ENCODE results near the gene RTN4R. TPM values are rescaled to one million over a fixed set of nuclear protein-coding genes. Genes with fewer than 3 reads are reported as not detected.

The RTN4R gene
- total and polyA plus RNA-seq, 9 of the 15 experiments (the other 6 are each of a cell fraction or from before 2014, with no cell fraction given): 0.04 to 2.8 (median 1.4) TPM; not detected in 3

DNA sequence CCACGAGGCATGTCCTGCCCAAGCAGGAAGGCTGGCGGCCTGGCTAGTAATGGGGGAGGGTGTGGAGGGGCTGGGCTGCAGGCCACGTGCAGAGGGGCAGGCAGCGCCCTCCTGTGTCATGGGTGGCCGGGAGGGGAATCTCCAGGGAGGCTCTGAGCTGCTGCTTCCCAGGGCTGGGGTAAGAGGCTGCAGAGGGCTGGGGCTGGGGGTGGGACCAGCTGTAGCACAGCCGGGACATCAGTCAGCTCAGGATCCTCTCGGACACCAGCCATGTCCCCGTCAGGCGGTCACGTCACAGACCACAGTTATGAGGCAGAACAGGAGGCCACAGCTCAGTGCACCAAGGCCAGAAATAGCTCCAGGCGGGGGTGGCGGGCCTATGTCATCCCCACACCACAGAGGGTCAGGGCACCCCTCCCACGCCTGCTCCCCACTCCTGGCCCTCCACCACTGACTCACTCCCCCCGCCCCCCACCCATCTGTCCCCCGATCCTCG, 21.1 kb downstream of the RTN4R start (continued):
- TF ChIP-seq, protein P1, sequence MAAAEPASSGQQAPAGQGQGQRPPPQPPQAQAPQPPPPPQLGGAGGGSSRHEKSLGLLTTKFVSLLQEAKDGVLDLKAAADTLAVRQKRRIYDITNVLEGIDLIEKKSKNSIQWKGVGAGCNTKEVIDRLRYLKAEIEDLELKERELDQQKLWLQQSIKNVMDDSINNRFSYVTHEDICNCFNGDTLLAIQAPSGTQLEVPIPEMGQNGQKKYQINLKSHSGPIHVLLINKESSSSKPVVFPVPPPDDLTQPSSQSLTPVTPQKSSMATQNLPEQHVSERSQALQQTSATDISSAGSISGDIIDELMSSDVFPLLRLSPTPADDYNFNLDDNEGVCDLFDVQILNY (CRISPR knock-in tag; IDR thresholded peaks at IDR 0.05): no peak
- TF ChIP-seq GTF2E2 (tag; IDR thresholded peaks at IDR 0.05): no peak
- TF ChIP-seq ZNF347 (CRISPR knock-in tag; IDR thresholded peaks at IDR 0.05; ENCODE audit: low read depth): no peak
- 0 out of 2 replicates have a peak, but pooled peaks have one; percentile 5 for TF ChIP-seq JUN (IDR thresholded peaks at IDR 0.05; ENCODE audit: borderline replicate concordance, low read depth, low read length)
- TF ChIP-seq JUN (CRISPR knock-in tag; IDR thresholded peaks at IDR 0.05; ENCODE audit: borderline replicate concordance): no peak
- no peak; a peak in 1 of 3 replicates for TF ChIP-seq CBX3 (IDR thresholded peaks at IDR 0.05; ENCODE audit: borderline replicate concordance in 1 of 2, low read length in 2 of 2)
- TF ChIP-seq, protein P2, sequence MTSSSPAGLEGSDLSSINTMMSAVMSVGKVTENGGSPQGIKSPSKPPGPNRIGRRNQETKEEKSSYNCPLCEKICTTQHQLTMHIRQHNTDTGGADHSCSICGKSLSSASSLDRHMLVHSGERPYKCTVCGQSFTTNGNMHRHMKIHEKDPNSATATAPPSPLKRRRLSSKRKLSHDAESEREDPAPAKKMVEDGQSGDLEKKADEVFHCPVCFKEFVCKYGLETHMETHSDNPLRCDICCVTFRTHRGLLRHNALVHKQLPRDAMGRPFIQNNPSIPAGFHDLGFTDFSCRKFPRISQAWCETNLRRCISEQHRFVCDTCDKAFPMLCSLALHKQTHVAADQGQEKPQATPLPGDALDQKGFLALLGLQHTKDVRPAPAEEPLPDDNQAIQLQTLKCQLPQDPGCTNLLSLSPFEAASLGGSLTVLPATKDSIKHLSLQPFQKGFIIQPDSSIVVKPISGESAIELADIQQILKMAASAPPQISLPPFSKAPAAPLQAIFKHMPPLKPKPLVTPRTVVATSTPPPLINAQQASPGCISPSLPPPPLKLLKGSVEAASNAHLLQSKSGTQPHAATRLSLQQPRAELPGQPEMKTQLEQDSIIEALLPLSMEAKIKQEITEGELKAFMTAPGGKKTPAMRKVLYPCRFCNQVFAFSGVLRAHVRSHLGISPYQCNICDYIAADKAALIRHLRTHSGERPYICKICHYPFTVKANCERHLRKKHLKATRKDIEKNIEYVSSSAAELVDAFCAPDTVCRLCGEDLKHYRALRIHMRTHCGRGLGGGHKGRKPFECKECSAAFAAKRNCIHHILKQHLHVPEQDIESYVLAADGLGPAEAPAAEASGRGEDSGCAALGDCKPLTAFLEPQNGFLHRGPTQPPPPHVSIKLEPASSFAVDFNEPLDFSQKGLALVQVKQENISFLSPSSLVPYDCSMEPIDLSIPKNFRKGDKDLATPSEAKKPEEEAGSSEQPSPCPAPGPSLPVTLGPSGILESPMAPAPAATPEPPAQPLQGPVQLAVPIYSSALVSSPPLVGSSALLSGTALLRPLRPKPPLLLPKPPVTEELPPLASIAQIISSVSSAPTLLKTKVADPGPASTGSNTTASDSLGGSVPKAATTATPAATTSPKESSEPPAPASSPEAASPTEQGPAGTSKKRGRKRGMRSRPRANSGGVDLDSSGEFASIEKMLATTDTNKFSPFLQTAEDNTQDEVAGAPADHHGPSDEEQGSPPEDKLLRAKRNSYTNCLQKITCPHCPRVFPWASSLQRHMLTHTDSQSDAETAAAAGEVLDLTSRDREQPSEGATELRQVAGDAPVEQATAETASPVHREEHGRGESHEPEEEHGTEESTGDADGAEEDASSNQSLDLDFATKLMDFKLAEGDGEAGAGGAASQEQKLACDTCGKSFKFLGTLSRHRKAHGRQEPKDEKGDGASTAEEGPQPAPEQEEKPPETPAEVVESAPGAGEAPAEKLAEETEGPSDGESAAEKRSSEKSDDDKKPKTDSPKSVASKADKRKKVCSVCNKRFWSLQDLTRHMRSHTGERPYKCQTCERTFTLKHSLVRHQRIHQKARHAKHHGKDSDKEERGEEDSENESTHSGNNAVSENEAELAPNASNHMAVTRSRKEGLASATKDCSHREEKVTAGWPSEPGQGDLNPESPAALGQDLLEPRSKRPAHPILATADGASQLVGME (CRISPR knock-in tag; IDR thresholded peaks at IDR 0.05): peak; percentile 87
- TF ChIP-seq PCBP1 (IDR thresholded peaks at IDR 0.05; ENCODE audit: low read depth, low read length, poor library complexity, severe bottlenecking): peak; percentile 12
- no peak for TF ChIP-seq BCL6 (CRISPR knock-in tag; IDR thresholded peaks at IDR 0.05)
- TF ChIP-seq SMC3 (conservative IDR thresholded peaks at IDR 0.05; ENCODE audit: insufficient read depth, low read depth, low read length): no peak
- TF ChIP-seq, protein P3, sequence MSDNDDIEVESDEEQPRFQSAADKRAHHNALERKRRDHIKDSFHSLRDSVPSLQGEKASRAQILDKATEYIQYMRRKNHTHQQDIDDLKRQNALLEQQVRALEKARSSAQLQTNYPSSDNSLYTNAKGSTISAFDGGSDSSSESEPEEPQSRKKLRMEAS (CRISPR knock-in tag; IDR thresholded peaks at IDR 0.05): no peak
- no peak for TF ChIP-seq POLR2A (conservative IDR thresholded peaks at IDR 0.05)
- TF ChIP-seq, protein P4, sequence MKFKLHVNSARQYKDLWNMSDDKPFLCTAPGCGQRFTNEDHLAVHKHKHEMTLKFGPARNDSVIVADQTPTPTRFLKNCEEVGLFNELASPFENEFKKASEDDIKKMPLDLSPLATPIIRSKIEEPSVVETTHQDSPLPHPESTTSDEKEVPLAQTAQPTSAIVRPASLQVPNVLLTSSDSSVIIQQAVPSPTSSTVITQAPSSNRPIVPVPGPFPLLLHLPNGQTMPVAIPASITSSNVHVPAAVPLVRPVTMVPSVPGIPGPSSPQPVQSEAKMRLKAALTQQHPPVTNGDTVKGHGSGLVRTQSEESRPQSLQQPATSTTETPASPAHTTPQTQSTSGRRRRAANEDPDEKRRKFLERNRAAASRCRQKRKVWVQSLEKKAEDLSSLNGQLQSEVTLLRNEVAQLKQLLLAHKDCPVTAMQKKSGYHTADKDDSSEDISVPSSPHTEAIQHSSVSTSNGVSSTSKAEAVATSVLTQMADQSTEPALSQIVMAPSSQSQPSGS (CRISPR knock-in tag; IDR thresholded peaks at IDR 0.05): no peak
- peak; percentile 96 for TF ChIP-seq CREM (IDR thresholded peaks at IDR 0.05; ENCODE audit: low read depth)
- TF ChIP-seq ZBED1 (IDR thresholded peaks at IDR 0.05): no peak
- TF ChIP-seq NFIX (CRISPR knock-in tag; IDR thresholded peaks at IDR 0.05; ENCODE audit: low read depth): no peak
- TF ChIP-seq HLTF (IDR thresholded peaks at IDR 0.05): no peak
- TF ChIP-seq, protein P5, sequence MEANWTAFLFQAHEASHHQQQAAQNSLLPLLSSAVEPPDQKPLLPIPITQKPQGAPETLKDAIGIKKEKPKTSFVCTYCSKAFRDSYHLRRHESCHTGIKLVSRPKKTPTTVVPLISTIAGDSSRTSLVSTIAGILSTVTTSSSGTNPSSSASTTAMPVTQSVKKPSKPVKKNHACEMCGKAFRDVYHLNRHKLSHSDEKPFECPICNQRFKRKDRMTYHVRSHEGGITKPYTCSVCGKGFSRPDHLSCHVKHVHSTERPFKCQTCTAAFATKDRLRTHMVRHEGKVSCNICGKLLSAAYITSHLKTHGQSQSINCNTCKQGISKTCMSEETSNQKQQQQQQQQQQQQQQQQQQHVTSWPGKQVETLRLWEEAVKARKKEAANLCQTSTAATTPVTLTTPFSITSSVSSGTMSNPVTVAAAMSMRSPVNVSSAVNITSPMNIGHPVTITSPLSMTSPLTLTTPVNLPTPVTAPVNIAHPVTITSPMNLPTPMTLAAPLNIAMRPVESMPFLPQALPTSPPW (CRISPR knock-in tag; IDR thresholded peaks at IDR 0.05): peak; percentile 90
- no peak for TF ChIP-seq ZNF23 (CRISPR knock-in tag; IDR thresholded peaks at IDR 0.05)

Measured in K562 (cell line).